Cortex of kidney (tissue), 1 donor: Measurements from ENCODE around the gene CACNA1E.

Source experiments
- DNase-seq: peaks from one replicate; lab custom pipeline; 2025; lab: John Stamatoyannopoulos, UW

CACNA1E gene

DNA sequence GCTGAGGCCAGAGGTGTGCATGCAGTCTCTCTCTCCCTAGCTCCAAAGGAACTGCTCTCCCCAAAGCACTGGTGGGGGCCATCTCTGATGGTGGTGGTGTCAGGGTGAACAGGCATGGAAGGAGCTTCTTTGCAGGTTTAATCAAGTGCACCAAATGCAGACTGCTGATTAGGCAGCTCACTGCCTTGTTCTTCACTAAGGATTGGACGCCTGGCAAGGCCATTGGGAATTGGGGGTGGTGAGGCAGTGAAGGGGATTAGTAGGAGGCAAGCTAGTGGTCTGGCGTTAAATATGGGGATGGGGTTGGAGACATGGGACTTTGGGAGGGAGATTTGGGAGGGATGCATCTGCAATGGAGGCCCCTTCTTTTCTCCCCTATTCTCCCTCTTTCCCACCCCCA is 1.5 kb downstream of the CACNA1E start:
- DNase-seq, result no peak

DNA sequence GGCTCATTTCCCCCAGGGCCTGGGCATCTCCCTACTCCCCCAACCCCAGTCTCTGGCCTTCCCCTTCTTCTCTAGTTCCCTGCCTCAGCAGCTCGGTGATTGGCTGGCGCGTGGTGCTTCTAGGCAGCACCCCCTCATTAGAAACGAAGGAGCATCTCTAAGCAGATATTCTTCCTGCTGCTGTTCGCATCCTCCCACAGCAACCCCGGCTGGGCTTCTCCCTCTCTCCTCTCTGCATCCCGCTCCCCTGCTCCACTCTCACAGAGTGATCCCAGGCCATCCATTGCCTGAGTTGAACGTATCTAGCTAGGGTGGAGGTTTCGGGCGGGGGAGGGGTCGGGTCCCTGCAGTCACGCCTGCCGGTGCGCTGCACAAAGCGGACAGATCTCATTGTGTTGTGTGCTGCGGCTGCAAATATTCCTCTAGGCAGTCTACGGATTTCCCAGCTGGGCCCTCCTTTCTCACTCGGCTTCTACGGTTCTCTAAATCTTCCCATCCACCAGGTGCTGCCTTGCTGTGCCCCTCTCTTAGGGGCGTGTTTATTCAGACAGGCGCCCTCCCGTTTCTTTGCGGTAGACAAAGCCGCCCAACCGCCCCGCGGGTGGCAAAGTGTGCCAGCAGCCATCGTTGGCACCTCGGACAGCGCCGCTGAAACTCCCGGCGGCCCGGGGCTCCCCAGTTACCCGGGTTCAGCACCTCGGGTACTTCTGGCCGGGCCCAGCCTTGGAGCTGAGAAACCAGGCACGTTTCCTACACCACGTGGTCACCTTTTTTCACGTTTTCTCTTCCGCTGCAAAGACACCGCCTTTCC is 2.2 kb downstream of the CACNA1E start:
- DNase-seq, result no peak

DNA sequence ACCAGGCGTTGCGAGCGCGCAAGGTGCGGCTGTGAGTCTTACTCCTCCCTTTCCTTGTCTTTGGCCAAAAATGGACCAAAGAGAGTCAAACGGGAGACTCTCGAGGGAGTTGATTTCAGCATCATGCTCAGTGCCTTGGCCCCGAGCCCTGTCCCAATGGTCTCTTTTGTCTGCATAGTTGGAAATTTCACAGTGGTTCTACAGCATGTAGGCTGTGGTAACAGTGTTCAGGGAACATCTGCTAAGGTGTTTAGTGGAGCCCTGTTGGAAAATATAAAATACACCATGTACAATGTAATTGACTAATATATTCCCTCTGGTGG is 2.7 kb downstream of the CACNA1E start:
- no peak for DNase-seq

DNA sequence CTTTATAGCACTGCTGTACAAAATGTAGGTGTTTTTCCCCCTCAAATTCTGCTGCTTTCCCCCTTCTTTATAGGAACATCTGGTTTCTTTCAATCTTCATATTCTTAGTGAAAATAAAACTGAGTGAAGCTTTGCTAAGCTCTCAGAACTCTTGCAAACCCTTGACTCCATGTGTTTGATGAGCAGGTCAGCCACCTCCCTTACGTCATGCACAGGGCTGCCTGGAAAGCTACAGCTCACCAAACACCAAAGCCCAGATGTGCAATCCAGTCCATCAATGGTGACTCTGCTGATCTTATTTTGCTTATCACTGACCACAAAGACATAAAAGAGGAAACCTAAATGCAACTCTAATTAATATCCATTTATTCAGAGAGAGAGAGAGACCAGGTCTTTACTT is 5.5 kb downstream of the CACNA1E start:
- DNase-seq, result no peak

DNA sequence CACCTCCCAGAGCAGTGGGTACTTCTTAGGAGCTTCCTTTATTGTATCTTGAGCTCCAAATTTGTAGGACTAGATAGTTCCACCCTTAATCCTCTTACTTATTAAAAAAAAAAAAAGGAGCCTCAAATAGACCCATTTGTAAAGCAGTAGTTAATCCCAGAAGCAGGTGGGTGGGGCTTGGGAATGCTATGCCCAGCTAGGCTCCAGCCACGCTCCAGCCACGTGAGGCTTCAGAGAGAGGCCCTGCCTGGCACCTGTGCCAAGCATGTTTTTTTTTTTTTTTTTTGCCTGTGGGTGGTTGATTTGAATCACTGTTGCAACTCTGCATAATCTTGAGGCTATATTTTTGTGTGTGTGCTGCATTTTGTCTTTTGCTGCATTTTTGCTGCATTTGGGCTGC is 7.0 kb downstream of the CACNA1E start:
- no peak for DNase-seq

DNA sequence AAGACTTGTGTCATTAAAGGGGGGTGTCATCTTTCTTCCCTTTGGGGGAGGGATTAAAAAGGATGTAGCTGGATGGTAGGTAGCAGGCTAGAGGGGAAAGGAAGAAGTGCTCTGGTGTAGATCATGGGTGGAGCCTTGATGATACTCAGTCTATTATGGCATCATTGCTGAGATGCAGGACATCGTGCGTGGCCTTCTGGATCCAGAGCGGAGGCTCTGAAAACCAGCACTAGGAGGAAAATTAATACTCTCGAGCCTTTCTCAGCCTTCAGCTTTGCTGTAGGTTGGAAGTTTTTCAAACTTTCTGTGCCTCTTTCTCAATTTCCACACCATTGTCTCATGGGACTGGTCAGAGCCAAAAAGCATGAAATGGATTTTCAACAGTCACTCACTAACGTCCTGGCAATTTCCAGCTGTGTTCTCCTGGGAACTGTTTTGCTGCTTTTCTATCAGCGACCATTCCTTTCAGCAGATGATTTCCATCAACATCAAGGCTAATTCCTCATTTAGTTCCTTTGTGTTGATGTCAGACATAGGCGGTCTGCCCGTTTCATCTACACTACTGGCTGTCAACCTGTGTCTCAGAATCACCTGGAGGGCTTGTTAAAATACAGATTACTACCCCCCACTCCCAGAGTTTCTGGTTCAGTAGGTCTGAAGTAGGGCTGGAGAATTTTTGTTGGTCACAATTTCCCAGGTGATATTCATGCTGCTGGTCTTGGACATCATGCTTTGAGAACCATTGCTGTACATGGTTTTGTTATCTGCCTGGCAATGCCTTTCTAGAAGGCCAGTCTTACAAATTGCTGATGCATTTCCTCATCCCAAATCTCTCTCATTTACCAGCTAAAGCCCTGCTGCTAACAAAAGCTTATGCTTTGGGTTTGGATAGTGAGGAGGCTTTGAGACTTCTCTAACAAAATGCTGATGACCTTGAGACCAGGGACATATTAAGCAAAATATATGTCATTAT is 7.7 kb downstream of the CACNA1E start:
- no peak for DNase-seq

DNA sequence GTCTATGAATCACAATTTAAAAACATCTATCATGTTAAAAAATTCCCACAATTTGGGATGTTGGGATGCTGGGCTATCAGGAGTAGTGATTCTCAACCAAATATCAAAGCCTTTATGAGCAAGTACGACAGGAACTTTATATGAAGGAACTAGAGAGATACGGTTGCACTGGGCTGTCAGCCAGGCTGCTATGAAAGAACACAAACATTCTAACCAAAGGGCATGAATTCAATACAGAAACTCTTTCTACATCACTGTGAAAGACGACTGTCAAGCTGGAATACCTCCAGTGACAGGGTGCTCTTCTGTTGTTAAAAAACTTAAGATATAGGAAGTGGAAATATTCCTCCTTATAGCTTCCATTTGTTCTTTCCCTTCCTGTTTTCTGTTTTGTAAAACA is 9.8 kb downstream of the CACNA1E start:
- DNase-seq, result no peak

DNA sequence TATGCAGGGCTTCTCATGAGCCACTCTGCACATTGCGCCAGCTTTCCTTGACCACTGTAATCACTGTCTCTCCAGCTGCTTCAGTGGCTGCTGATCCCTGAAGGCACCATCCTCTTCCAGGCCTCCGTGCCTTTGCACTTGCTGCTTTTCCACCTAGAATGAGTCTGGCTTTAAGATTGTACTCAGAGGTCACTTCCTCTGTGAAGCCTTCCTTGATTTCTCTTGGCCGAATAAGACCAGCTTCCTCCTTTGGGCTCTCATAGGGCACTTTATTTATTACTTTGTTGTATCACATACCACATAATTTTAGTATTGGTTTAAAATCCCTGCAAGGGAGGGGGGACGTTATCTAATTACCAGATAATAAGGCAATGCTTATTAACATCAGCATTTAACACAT is 10.6 kb downstream of the CACNA1E start:
- DNase-seq, result no peak

DNA sequence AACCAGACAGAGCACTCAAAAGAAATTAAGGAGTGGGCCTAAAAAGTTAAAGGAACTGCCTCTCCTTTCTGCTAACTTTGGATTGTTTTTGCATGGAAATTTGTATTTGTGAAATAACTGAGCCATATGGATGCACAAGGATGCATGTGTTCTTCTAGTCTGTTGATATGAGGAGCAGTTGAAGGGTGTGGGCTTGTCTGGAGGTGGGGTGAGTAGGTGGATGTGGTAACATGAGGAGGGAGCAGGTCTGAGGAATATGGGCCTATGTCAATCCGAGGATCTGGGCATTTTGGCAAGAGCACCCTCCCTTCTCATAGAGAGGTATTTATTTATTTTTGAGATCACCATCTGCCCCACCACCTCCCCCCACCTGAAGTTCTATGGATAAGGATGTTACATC is 13.4 kb downstream of the CACNA1E start:
- no peak for DNase-seq

DNA sequence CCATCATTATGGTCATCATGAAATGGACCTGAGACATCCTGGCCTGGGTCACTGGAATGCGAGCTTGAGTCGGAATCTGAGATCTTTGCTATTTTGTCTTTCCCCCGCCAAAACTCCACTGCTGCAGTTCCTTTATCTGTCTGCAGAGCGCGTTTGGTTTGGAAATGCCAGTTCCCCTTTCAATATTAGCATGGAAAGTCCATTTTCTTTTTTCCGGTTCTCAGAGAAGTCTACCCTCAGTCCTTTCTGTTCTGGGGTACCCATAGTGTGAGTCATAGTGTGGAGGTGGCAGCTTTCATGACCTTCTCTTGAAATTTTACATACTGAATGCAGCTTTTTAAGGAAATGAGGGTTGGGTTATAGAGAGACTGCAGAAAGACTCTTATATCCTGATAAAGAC is 14.6 kb downstream of the CACNA1E start:
- DNase-seq, result no peak

DNA sequence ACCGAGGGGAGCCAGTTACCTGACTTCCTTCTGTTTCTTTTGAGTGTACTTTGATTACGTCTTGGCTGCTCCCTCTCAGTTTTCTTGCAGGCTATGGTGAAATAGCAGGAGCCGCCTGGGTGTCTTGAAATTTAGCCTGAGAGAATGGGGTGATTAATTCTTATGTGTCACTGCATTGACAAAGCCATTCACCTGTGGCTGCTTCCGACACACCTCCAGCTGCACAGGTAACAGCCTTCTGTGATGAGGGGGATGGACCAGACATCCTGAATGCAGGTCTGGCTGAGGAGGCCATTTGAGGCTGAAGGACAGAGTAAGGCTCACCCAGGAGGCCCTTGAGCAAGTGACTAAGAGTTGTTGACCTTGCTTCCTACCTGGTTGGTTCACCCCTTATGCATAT is 16.5 kb downstream of the CACNA1E start:
- DNase-seq, result no peak

DNA sequence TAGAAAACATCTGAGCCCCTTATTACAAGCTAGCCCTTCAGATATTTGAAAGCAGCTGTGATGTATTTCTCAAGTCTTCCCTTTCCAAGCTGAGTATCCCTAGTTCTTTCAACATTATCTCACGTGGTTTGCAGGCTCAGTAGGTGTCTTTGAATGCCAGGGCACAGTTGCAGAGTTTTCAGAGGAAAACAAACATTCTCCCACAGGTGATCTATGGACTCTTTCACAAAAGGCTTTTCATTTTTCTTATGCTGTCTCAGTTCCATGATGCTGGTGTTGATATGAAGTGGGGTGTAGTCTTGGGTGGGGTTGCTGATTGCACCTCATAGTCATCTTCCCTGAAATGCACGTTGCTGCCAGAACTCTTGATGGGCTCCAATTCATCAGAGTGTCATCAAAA is 17.3 kb downstream of the CACNA1E start:
- no peak for DNase-seq

DNA sequence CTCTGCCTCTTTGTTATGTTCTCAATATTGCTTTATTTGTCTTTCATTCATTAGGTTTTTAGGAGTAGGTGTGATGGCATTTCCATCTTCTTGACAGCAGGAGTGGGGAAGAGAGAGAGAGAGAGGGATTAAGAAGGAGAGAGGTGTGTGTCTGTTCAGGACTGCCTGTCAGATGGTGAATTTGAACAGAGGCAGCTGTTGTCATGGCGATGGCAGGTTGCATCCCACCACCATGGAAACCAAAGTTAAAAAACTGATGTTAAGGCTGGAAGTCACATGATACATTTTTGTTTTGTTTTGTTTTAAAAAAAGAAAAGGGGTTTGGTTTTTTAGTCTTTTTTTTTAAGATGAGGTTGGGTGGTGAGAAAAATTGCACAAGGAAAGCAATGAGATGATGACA is 18.3 kb downstream of the CACNA1E start:
- DNase-seq, result no peak

DNA sequence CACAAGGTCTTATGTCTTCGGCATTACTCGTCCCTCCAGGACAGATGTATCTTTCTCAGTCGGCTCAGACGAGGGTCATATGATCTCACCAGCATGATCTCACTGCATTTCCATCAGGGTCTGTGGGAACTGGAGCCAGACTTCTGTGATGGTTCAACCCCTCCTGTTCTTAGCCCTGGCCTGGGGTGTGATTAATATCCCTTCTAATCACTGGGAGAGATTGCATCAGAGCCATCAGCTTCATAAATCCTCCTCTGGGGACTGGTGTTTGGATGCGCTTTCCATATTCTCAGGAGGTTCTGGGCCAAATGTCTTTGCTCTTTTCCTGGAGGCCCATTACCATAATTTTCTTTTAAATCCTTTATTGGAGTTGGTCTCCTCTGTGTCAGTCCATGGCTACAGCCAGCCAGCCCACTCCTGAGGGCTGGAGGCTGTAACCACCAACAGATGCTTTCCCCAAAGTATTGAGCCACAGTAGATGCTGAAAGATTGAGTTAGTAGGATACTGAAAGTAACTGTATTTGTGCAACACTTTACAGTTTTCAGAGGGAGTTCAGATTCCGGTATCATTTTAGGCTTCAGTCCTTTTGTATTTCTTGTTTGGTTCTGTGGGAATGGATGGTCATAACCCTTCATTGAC is 20.0 kb downstream of the CACNA1E start:
- no peak for DNase-seq

DNA sequence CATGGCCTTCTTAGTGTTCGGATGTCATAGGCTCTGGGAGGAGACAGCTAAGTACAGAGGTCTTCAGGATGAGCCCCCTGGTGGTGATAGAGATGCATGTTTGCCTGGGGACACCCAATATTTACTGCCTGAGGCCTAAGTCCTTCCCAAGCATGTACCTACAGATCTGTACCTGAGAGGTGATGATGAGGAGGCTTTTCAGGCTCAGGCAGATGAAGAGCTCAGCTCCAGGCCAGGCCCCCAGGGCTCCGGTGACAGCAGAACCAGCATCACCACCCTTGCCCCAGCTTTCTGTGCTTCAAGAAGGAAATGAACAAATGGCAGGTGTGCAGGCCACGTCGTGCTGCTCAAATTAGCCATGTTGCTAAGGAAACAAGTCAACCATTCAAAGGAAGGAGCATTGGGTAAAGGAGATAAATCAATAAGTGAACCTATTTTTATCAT is 21.1 kb downstream of the CACNA1E start:
- no peak for DNase-seq

DNA sequence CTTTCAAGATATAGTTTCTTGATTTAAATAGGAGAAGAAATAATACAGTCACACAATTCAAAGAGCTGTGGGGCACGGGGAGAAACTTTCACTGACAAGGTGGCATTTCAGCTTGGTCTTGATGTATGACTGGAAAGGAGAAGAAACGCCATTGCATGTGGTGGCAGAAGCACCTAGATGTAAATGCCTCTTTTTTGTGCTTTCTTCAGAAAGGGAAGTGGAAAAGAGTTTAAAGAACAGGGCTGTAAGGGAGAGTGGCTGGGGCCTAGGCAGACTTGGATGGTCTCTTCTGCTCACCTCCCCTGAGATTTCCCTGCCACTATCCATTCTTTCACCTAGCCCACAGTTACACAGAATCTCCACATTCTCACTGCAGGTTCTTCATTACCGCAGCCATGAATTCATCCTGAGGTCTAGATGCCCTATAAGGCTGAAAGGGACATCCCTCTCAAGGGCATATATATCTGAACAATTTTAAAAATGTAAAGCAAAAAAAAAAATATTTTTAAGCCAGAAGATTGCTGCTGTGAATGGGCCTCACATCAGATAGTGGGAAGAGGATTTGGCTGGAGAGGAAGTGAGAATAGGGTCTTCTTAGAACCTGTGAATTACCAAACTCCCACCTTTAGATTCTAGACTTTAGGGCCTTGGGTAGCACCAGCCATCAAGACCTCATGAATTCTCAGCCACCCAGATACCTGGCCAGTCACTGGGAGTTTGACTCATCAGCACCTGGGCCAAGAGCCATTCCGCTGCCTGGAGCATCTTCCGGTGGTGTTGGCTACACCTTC is 23.4 kb downstream of the CACNA1E start:
- no peak for DNase-seq

DNA sequence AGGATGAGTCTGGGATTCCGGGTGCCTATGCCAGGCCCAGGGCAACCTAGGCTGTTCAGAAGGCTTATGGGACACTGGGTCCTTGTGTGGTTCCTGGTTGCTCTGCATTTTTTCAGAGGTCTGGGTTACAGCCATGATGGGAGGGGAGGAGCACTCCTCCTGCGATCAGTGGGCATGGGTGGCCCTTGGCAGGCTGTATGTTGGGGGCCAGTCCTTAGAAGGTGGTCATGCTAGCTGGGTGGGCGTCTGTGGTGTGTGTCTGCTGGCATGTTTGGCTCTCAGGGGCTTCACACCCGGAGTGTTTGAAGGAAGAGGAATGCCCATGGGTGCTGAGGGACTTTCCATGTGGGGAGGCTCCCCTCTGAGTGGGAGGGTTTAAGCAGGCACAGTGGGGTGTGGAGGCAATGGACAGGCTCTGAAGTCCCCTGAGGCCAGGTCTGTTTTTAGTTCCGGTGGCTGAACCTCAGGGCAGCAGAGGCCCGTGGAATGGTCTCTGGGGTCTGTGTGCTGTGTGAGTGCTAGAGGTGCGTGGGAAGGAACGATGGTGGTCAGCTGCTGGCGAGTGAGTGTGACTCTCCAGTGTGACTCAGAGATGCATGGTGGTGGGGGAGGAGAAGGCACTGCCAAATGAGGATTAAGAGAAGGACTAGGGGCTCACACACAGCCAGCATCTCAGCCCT is 25.3 kb downstream of the CACNA1E start:
- DNase-seq, result no peak

DNA sequence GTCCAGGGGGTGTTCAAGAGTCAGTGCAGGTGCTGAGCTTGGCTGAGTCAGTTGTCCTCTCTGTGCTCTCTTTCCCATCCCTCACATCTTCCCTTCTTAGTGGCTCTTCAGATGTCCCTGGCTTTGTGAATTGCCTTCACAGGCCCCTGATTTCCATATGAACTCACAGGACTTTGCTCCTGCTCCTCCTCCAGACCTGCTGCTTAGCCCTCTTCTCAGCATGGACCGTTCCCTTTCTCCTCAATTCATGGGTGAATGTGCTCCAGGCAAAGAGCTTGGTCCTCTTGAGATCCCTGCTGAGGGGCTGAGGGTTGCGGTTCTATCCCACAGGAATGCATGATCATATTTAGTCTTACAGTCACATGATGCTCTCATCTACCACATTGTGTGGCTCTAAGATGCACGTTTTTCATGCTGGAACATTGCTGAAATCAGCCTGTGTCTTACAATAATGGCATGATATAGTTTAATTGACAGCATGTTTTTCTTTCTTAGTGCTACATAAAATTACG is 30.5 kb downstream of the CACNA1E start:
- DNase-seq, result no peak

DNA sequence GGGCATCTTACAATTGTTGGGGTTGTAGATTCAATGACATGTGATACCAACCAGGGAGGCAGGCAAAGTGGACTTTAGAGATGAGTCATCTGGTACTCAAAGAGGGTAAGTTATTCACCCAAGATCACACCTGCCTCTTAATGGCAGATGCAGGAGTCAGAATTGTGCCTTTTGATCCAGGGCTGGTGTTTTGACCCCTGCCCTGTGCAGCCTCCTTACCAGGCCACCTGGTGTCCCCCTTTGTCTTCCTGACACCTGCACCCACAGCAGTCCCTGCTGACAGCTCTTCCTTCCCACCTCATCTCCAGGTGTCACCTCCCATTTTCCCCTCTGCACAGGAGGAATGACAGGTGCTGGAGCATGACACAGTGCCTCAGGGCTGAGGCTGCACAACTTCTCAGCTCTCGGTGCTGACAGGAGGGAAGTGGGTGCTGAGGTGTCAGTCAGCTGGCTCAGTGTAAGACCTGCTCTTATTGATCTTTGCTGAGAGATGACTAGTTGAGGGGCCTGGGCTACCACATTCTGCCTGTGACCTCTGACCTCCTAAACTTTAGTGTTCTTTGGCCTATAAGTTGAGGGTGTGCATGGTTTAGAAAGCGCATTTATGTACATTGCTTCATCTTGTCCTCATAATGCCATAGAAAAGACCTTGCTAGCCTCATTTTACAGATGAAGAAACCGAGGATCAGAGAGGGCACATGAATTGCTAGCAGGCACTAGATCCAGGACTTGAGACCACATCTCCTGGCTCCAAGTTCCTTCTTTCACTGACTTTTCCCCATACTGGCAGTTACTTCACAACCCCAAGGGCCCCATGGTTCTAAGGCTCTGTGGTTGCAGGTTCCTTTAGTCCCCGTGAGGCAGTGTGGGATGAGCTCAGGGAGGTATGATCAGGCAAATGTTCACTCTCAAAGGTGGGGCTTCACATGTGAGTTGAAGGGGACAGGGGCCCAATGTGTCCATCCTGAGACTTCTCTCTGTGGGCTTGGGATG is 31.3 kb downstream of the CACNA1E start:
- no peak for DNase-seq

DNA sequence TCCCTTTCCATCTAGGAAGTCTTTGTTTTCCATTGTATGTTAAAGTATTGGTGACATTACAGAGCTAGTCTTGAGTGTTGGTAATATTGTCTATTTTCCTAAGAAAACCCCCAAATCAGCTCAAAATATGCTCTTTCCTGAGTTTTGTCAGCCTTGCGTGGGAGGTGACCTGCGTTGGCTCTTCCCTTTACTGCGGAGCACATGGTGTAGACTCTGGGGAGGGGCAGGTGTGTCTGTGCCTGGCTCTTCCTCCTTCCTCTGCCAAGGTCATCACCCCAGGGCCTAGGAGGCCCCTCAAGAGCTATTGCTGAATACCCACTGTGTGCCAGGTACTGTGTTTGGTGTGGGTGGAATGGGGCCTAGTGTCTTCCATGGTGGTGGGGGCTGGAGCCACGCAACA is 33.4 kb downstream of the CACNA1E start:
- DNase-seq, result no peak
